Testis (tissue), 3 donors: ENCODE results near the gene ALOX5. TPM values are rescaled to one million over a fixed set of nuclear protein-coding genes. Genes with fewer than 3 reads are reported as not detected.

Source experiments
- DNase-seq: peaks from one replicate; pipeline ENCODE4 v3.0.0-alpha.2; 2019
- H3K27ac ChIP-seq, 2 donors: fragments of 200-600 bp; sonication (generic); one replicate each; pipeline ENCODE4 v1.5.1; 2019
- H3K27me3 ChIP-seq: fragments of 200-600 bp; sonication (generic); one replicate; pipeline ENCODE4 v1.5.1; 2019
- H3K36me3 ChIP-seq: fragments of 200-600 bp; sonication (generic); one replicate; pipeline ENCODE4 v1.5.1; 2017; ENCODE audit warnings: low read depth; ENCODE audit errors: missing control alignments
- H3K4me1 ChIP-seq: fragments of 200-600 bp; sonication (generic); one replicate; pipeline ENCODE4 v1.5.1; 2019
- H3K4me3 ChIP-seq, 2 donors: fragments of 200-600 bp; sonication (generic); one replicate each; pipeline ENCODE4 v1.5.1; 2017 to 2019
- H3K9me3 ChIP-seq: fragments of 200-600 bp; sonication (generic); one replicate; pipeline ENCODE4 v1.5.1; 2017
- CTCF ChIP-seq, 3 experiments: fragments of 450-650 bp in 2 of 3; fragments of 200-600 bp in 1 of 3; sonication (generic) in 1 of 3; IDR thresholded peaks; one replicate each; pipeline ENCODE4 v1.5.1; 2016 to 2019; ENCODE audit warnings: antibody characterized with exemption in 3 of 3, mild to moderate bottlenecking in 2 of 3, moderate library complexity in 1 of 3
- POLR2A ChIP-seq: fragments of 450-650 bp; IDR thresholded peaks from one replicate; pipeline ENCODE4 v1.6.1; 2017; ENCODE audit warnings: antibody characterized with exemption, mild to moderate bottlenecking, moderate library complexity
- whole genome bisulfite sequencing, 2 donors: methylation state at CpG; one replicate each; pipeline ENCODE4 v1.1.5; 2018; 5-methylcytosine and 5-hydroxymethylcytosine counted together
- intact Hi-C: fragments of 100-400 bp; cut with DNase I; formaldehyde crosslinking; loops from one replicate; pipeline ENCODE4 v1.15.1; 2023; ENCODE audit warnings: low total_unique reads
- polyA plus RNA-seq: library from polyadenylated mRNA; stranded (reverse); fragments of 350-450 nt; fragmentation: Illumina TruSeq; extraction: RNeasy Lipid Tissue Mini Kit (QIAGEN cat#74804); gene quantifications from one replicate; pipeline ENCODE4 v1.2.3, GENCODE V29; 2014; ENCODE audit warnings: low read depth, low replicate concordance; ENCODE audit not compliant: insufficient read depth
- total RNA-seq, 2 donors: library from RNA; depleted of rRNA; stranded (reverse); fragments of >200 nt; gene quantifications; one replicate each; pipeline ENCODE4 v1.2.3, GENCODE V29; 2016

The ALOX5 gene
- total and polyA plus RNA-seq, 3 donors from 2014 or later = 11.4 to 18.5 (median 13.7) TPM

GRCh38 chr10:45403151-45403550, 29.1 kb downstream of the ALOX5 start:
- no peak overlapping the region for H3K4me3 ChIP-seq
- no peaks in the 10 kb centered on the region for H3K4me1 ChIP-seq
- no peak overlapping the region for H3K27ac ChIP-seq
- no peaks in the 10 kb centered on the region for H3K36me3 ChIP-seq
- TF ChIP-seq CTCF (IDR thresholded peaks at IDR 0.05) (no peak), POLR2A (no peak)
- DNase-seq = no peak
- 86 to 95% methylated on average over 8 of the region's 8 CpGs for WGBS, 2 donors
- intact Hi-C loops = no loop called here
- H3K9me3 ChIP-seq = no peaks in the 10 kb centered on the region
- H3K27me3 ChIP-seq = no peaks in the 10 kb centered on the region

GRCh38 chr10:45404087-45404769, 30.2 kb downstream of the ALOX5 start:
- no peak for DNase-seq
- no peak overlapping the region for H3K4me3 ChIP-seq
- H3K9me3 ChIP-seq = no peaks in the 10 kb centered on the region
- intact Hi-C loops = no loop called here
- H3K27ac ChIP-seq = no peak overlapping the region
- TF ChIP-seq POLR2A (no peak), CTCF (IDR thresholded peaks at IDR 0.05) (no peak)
- H3K4me1 ChIP-seq = no peaks in the 10 kb centered on the region
- H3K27me3 ChIP-seq = no peaks in the 10 kb centered on the region
- 74 to 77% methylated on average over 10 of the region's 10 CpGs for WGBS, 2 donors
- no peaks in the 10 kb centered on the region for H3K36me3 ChIP-seq

GRCh38 chr10:45404770-45405120, 30.7 kb downstream of the ALOX5 start:
- no peak overlapping the region for H3K27ac ChIP-seq
- no peak for TF ChIP-seq POLR2A
- no peak for TF ChIP-seq CTCF (IDR thresholded peaks at IDR 0.05)
- H3K4me1 ChIP-seq = no peaks in the 10 kb centered on the region
- H3K27me3 ChIP-seq = no peaks in the 10 kb centered on the region
- DNase-seq = no peak
- H3K36me3 ChIP-seq = no peaks in the 10 kb centered on the region
- intact Hi-C loops = no loop called here
- no peak overlapping the region for H3K4me3 ChIP-seq
- WGBS, 2 donors = 55 to 58% methylated on average over 4 of the region's 4 CpGs
- H3K9me3 ChIP-seq = no peaks in the 10 kb centered on the region

- WGBS, 2 donors = 66 to 73% methylated on average over 2 of the region's 2 CpGs
Observed at GRCh38 chr10:45407542-45407941, 33.5 kb downstream of the ALOX5 start.

More at GRCh38 chr10:45407542-45407941, 33.5 kb downstream of the ALOX5 start:
- no peak for DNase-seq
- Histone ChIP-seq H3K4me1 (no peaks in the 10 kb centered on the region), H3K9me3 (no peaks in the 10 kb centered on the region), H3K27me3 (no peaks in the 10 kb centered on the region), H3K36me3 (no peaks in the 10 kb centered on the region), H3K27ac (no peak overlapping the region), H3K4me3 (no peak overlapping the region)
- TF ChIP-seq CTCF (IDR thresholded peaks at IDR 0.05) = no peak
- intact Hi-C loops = no loop called here
